Stimulated activated CD8-positive, alpha-beta memory T cell treated with anti-CD3 and anti-CD28 coated beads, Interleukin-12 subunit alpha, Interleukin-12 subunit beta, amount 100 ng/mL, for 24 hours (primary cell): ENCODE results near the gene DIS3L2.
"Not testable (repeated sequence)": the region's sequence is repeated elsewhere in the genome, so short reads cannot be mapped to it uniquely, and the experiment has no call there.

ENCODE experiments used
- DNase-seq: peaks from one replicate; pipeline ENCODE4 v3.0.0-alpha.2; 2020; ENCODE audit errors: extremely low read depth

The DIS3L2 gene

DNA sequence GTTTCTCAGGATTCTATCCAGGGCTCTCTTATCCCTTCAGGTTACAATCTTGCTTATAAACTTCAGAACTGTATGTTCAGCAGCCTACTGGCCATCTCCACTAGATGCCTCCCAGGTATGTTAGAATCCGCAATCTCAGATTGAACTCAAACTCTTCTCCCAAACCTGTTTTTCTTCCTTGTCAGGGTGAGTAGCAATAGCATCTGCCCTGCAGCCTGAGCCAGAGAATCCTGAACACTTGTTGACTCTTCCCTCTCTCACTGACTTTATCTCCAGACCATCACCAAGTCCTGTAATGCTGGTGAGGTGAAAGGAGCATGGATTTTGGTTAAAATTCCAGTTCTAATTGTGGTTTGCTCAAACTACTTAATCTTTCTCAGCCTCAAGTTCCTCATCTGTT lies 334.5 kb downstream of the DIS3L2 start:
- no peak for DNase-seq

DNA sequence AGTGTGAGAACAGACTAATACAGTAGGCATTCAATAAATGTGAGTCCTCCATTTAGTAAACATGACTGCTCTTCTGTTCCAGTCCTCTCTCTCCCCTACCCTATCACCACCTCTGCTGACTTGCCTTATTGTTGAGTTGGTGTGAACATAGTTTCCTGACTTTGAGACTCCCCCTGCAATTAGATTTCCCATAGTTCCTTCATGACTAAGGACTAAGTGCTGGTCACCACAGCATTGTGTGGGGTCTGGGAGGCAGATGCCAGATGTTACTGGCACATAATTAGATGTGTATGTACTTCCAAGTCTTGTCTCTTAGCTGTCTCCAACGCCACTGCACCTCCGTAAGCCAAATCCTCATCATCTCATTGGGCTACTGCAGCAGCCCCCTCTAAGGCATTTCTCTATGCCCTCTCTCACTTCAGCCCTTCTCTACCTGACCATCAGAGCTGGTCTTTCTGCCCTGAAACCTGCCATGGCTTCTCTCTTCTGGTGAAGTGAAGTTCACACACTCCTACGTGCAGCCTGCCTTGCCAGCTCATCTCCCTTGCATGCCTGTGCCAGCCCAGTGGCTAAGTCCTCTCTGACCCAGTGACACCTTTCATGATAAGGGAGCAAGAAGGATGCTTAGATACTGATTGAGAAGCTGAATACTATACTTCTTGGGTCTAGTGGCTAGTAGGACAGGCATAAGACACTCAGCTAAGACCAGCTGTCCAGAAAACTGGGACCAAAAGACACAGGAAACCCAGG lies 335.4 kb downstream of the DIS3L2 start:
- DNase-seq = no peak

DNA sequence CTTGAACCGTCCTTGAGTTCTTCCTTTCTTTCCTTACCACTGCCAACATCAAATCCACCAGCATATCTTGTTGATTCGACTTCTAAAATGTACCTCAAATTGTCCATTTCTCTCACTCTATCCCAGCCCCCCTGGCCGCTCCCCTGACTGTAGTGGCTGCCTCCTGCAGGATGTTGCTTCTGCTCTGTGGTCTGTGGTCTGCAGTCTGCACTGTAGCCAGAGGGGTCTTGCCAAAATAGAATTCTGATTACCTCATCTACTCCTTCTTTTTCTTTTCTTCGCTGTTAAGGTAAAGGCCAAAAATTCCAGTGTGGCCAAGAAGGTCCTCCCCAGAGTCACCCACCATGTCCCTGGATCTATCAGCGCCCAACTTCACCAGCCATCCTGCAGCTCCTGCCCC lies 337.6 kb downstream of the DIS3L2 start:
- no peak for DNase-seq

DNA sequence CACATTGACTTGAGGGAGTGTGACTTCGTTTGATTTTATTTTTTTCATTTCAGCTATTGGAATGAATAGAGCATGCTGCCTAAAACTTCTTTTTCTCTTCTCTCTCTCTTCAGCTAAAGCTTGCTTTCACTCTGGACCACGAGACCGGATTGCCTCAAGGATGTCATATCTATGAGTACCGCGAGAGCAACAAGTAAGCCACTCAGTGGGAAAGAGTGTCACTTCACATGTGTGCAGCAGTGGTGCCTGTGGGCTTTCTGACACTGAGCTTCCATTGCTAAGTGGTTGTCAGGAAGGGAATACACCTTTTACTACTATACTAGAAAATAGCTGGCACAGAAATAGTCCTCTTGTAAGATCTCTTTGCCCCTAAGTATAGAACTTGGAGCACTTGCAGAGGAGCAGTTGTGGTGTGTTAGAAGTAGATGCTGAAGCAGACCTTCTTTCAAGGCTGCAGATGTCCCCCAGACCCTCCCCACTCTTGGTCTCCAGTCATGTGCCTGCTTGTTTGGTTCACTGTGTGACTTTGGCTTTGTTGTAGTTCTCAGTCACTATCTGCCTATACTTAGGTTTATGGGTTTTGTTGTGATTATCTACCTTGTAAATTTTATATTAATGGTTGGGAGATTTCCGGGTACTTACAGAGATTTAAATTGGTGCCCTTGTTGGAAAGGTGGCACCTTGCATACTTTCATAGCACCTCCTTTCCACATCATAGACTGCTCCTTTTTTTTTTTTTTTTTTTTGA lies 338.6 kb downstream of the DIS3L2 start:
- no peak for DNase-seq

DNA sequence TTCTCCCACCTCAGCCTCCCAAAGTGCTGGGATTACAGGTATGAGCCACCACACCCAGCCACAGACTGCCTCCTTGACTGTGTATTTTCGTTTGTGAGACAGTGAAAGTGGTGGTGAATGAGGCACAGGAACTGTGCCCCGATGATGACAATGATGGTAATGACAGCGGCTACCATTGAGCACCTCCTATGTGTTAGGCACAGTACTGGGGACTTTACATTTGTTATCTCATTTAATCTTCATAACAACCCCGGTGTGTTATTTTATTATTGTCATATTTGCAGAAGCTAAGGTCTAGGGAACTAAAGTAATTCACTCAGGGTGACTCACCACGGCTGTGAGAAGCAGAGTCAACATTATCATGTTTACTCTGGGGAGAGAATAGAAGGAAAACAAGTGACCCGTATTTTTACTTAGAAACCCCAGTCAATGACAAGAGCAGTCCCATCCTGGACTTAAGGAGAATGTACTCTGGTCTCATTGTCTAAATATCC lies 339.4 kb downstream of the DIS3L2 start:
- no peak for DNase-seq

DNA sequence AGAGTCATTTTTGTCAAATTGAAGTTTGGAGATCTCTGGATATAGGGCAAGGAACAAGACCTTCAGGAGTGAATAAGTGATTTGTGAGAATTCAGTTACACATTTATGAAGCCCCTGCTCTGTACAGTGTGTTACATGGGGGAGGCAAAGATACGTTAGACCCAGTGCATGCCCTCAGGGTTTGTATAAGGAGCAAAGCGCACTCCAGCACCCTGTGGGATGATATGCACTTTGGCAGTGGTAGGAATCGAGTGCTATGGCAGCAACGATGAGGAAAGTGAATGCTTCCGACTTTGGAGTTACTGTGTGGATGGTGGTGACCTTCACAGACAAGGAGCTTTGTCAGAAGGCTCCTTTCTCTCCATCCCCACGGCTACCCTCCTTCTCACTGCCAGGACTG lies 342.7 kb downstream of the DIS3L2 start:
- DNase-seq = no peak

DNA sequence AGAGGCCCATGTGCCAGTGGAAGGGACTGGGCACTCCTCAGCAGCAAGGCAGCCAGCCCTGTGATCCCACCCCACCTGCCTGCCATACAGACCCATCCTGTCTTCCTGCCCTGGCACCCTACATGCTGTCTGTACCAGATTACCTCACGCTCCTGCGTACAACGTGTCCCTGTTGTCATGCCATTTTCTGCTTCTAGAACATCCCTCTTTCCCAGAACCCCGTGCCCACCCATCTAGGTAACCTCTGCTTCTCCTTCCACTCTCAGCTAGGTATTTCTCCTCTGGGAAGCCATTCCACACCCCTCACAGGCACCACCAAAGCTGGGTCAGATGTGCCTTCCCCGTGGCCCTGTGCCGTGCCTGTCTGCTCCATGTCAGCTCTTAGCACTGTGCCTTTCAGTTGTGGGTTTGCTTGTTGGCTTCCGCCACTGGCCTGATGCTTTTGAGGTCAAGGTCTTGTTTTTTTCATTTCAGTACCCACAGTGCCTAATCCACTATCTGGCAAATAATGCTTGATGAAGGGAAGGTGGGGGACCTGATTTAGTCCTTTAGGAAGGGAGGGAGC lies 345.3 kb downstream of the DIS3L2 start:
- no peak for DNase-seq

DNA sequence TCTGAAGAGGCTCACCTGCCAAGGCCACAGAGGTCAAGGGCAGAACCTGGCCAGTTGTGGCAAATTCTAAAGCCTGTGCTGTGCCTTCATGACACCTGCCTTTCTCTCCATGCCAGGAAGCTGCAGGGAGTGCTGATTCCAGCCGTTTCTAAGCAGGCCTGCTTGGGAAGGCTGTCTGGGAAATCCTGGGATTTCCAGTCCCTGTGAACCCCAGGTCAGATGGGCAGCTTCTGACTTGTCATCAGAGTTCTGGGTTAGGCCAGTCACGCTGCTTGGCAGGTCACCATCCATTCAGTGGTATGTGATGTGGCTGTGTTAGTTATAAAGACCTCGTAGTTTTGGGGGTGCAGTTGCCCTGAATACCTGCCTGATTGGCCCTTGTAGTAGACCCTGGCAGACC lies 346.3 kb downstream of the DIS3L2 start:
- no peak for DNase-seq

DNA sequence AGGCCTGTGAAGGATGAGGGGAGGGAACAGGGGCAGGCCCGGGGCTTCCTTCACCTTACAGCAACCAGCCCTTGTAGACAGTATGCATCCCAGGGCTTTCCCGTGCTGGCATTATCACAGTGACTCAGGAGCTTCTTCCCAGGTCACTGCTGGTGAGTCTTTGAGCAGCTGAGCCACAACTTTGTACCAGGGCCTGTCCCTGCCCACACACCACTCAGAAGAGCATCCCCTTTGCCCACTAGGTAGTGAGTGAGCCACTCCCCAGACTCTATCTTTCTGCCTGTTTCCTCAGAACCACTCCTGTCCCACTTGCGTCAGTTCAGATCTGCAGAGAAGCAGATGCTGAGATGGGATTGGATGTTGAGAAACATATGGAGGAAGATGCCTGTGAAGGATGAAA lies 347.5 kb downstream of the DIS3L2 start:
- no peak for DNase-seq

DNA sequence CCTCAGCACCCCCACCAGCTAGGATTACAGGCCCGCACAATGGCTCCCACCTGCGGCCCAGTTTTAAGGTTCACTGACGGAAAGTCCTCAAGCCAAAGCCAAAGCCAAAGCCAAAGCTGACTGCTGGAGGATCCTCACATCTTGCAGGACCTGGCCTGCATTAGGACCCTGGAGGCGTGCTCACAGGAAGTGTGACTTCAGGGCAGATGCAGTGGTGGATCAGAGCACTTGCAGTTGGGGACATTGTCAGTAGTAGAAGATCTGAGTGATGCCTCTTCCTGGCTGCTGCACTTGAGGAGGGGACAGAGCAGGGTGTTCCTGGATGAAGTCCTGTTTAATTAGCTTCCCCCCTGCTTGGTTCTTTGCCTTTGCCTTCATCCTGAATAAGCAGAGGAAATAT lies 348.1 kb downstream of the DIS3L2 start:
- DNase-seq = no peak

DNA sequence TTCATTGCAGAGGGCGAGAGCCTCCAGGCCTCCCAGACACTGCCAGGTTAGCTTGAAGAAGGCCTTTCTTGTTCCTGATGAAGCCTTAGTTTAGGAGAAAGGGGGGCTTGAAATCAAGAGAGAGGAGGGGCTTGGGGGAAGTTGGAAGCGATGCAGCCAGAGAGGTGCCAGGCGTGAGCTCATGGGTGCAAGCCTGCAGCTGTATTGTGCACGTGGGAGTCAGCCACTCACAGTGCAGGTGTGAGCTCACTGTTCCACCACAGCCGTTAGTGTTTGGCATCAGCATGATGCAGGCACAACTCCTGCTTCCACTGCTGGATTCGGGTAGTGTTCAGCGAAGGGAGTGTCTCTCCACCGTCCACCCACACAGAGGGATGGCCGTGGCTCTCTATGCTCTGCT lies 348.6 kb downstream of the DIS3L2 start:
- DNase-seq = no peak

DNA sequence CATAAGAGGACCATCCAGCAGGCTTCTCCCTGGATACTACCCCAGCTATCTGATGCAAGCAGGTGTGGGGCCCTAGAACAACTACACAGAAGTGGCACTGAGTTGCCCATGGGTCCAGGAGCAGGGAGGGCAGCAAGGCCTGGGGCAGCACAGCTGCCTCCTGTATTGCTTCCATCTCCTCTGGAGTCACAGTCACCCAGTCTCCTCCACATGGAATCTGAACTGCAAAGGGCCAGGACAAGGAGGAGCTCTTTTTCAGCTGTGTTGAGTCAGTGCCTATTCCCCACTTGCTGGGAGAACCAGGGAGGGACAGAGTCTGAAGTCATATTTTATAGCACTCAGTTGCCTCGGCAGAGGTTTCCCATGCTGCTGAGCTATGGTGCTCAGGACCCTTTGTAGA lies 349.2 kb downstream of the DIS3L2 start:
- DNase-seq = no peak

DNA sequence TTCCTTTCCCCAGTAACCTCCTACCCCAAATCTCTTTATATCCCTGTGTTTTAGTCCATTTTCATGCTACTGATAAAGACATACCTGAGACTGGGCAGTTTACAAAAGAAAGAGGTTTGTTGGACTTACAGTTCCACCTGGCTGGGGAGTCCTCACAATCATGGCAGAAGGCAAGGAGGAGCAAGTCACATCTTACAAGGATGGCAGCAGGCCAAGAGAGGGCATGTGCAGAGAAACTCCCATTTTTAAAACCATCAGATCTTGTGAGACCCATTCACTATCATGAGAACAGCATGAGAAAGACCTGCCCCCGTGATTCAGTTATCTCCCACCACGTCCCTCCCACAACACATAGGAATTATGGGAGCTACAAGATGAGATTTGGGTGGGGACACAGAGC lies 352.1 kb downstream of the DIS3L2 start:
- DNase-seq = not testable (repeated sequence)

DNA sequence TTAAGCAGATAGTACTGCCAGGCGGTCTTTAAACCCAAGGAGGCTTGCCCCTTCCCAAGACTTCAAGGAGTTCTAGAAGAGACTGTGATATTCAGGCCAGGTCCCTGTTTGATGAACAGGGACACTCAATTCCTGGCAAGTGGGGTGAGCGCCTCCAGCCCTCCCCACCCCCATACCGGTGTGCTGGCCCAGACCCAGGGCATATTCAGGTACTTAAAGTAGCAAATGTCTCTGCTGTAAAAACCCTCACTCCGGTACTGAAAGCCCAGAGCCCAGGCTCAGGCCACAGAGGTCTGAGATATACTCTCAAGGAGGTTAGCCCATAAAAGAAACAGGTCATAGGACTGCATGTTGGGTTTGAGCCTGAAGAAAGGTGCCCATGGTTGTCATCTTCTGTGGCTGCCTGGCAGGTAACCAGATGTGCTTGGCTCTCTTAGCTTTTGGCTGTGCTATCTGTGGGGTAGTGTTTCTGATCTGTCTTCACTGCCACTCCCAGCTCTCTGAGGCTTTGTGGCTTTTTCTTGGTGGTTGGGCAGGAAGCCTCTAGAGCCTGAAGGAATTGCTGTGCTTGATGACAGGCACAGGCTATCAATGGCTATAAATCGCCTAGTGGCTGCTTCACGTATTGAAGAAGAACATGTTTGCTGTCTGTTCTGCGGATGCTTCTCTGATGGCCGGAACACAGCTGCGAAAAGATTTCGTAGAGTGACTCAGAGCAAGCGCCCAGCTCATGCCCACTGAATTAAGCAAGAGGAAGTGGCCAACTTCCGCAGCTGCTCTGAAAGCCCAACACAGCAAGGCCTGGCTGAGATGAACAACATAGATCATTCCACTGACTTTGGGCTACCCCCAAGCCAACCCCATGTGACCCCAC lies 353.8 kb downstream of the DIS3L2 start:
- no peak for DNase-seq

DNA sequence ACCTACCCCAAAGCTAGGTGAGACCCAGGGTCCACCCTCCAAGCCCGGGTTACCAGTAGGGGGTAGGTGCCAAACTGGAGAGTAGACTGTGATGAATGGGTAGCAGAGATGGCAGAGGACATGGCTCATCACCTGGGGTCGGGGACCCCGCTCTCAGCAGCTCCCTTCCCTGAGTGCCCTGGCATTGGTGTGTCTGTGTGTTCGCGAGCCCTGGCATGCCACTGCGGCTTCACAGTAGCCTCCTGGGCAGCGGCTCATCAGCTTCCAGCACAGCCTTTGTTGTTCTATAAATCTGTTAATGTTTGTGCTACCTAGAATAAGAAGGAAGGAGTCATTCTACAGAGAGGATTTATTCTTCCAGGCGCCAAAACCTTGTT lies 354.4 kb downstream of the DIS3L2 start:
- no peak for DNase-seq

DNA sequence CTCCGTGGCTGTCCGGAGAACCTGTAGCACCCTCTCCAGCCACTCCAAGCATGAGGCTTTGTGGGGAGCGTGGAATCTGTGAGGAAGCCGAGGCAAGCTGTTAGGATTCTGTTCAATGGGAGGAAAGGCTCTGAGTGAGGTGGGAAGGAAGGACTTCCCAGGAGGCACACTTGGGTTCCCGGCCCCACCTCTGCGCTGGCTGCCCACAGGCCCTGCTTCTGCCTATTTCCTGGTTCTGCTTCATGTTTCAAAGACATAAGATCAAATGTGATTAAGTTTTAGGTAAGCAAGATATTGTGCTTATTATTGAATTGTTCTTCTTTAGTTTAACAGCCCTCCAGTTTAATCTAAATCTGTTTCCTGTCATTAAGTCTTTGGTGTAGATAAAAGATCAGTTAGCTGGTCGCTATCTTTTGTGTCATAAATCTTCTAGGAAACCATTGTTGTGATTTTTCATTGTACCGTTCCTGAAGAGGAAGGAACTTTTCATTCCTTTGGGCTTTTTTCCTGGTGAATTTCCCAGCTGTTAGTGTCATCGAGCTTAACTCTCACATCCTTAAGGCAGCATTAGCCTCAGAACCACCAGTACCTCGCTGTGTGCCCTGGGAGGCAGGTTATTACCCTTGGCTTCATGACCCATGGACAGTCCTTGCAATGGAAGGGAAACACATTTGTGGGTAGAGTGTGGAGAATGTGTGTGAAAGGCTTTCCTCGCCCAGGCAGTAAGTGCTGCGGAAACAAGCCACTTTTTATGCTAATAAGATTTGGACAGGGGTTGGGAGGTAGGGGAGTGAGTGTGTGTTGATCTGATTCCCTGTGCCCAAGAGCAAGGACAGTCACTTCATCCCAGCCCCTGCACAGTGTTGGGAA lies 355.2 kb downstream of the DIS3L2 start:
- DNase-seq = no peak

DNA sequence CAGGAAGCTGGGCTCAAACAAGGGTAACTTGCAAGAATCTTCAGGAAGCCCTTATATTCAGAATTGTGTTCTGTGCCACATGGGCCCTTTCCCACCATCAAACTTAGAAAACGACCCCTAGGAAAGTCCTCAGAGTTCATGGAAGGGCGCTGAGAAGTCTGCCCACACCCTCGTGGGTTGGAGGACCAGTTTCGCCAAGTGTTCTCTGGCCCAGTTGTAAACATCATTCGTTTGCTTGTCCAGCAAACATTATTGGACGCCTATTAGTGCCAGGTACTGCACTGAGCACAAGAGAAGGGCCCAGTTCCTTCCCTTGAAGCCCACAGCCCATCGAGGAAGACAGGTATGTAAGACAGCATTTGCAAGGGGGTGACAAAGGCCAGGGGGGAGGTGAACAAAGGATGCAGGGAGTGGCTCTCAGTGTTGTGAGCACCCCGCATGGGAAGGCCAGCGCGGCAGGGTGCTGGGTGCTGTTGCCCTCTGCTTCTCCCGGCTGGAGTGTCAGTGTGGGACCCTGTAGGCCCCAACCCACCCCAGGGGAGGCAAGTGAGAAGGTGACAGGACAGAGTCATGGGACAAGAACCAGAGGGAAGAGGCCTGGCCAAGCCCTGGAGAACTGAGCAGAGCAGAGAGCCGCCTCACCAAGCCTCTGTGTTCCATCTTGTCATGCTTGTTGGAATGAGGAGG lies 356.8 kb downstream of the DIS3L2 start:
- DNase-seq = no peak

DNA sequence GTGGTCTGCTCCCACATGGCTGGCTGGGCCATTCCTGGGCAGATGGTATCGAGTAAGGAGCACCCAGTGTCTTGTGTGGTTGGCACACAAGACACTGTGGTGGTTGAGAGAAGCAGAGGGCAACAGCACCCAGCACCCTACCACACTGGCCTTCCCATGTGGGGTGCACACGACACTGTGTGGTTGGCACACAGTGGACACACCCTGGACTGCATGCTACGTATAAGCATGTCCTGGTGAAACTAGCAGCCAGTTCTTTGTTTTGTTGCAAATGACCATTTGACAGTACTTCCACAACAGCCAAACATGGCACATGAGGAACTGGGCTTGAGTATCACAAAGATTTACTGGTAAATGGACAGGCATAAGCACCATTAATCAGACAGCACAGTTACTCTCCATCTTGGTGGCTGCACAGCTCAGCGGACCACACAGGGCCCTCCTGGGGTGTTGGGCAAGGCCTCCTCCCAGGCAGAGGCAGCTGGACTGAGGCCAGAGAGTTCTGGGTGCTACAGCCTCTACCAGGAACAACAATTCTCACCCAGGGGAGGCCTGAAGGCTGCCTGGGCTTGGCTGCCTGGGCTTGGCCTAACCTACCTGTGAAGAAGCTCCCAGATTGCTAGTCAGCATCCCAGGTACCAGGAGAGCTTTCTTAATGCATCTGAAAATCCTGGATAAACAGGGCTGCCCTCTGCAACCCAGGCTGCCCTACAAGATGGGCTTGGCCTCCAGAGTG lies 357.7 kb downstream of the DIS3L2 start:
- DNase-seq = no peak

DNA sequence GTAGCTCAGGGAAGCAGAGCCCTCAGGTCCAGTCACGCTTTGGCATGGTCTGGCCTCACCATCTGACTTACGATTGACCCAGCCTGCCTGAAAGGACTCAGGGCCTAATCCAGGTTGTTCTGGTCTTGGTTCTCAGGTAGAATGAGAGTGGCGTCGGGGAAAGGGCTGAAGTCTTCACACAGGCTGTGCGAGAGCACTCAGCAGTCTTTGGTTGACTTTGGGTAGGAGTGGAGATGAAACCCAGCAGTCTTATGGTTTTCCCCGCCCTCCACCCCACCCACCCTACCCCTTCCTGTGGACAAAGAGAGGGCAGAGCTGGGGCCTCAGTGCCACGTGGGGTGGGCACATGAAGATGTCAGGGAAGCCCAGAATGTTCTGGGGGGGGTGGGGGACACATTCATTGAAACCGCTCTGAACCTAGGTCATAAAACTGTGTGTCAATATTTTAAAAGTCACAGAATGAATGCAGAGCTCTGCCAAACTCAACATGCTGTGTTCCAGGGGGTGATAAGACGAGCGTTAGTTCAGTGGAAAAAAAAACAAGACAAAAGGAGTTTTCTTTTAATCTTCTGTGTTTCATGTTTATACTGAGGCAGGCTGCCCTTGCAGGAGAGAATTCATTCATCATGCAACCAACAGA lies 358.4 kb downstream of the DIS3L2 start:
- DNase-seq = no peak
